GM18507 (cell line): ENCODE data around the gene KERA.

ENCODE experiments used
- DNase-seq: peaks from one replicate; pipeline ENCODE4 v3.0.0; 2011; ENCODE audit warnings: low read depth; ENCODE audit not compliant: insufficient read length; ENCODE audit errors: extremely low spot score
- FAIRE-seq: peaks from 2 replicates; lab custom pipeline; 2011; peaks lifted over from hg19 to GRCh38; lab: Jason Lieb, UNC

The KERA gene

DNA sequence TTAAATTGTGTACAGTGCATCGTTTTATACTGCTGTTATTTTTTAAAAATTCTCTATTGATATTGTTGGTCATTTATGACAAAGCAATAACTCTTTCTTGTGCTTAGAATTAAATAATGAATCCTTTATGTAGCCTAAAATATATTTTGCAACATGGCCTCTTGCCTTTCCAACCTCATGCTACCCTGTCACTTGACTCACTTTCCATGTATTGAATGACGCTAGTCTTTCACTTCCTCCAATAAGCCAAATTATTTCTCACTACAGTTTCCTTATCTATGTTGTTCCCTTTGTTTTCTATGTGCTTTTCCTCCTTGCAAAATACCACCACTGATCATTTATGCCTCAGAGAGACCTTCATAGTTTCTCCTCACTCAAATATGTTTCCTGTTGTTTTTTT lies 36.7 kb downstream of the KERA start:
- FAIRE-seq: no peak
- no peak for DNase-seq

- DNase-seq (no peak), FAIRE-seq (no peak)
Measured at GRCh38 chr12:91019455-91019854, 38.4 kb downstream of the KERA start.

DNA sequence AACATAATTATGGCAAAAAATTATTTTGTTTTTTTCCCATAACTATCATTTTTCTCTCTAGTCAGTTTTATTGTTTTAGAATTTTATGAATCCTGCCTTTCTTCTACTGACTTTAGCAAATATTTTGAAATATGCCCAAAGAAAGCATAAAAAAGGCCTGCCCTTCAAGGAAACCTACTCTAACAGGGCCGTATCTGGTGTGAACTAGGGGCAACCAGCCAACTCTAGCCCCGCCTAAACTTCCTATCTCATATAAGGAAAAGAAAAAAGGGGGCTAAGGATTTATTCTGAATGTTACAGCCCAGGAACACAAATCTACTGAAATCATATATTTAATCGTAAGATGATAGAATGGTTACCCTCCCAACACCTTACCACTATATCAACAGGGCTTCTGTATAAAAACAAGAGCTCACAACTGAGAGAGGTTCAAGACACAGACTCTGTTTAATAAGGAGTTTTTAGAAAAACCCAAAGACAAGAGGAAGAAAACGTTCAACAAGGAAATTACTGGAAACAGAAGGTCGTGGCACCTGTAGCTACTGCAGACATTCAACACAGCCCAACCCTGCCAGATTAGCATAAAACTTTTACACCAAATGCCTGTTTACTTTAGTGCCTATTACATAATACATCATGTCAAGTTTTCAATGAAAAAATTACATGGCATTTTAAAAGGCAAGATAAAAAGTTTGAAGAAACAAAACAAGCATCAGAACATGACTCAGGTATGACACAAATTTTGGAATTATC lies 40.1 kb downstream of the KERA start:
- DNase-seq (no peak), FAIRE-seq (no peak)

GRCh38 chr12:91017043-91017442 lies 40.8 kb downstream of the KERA start:
- DNase-seq (no peak), FAIRE-seq (no peak)

- DNase-seq (no peak), FAIRE-seq (peak; percentile 62)
Measured at GRCh38 chr12:91009319-91009950, 48.4 kb downstream of the KERA start.

DNA sequence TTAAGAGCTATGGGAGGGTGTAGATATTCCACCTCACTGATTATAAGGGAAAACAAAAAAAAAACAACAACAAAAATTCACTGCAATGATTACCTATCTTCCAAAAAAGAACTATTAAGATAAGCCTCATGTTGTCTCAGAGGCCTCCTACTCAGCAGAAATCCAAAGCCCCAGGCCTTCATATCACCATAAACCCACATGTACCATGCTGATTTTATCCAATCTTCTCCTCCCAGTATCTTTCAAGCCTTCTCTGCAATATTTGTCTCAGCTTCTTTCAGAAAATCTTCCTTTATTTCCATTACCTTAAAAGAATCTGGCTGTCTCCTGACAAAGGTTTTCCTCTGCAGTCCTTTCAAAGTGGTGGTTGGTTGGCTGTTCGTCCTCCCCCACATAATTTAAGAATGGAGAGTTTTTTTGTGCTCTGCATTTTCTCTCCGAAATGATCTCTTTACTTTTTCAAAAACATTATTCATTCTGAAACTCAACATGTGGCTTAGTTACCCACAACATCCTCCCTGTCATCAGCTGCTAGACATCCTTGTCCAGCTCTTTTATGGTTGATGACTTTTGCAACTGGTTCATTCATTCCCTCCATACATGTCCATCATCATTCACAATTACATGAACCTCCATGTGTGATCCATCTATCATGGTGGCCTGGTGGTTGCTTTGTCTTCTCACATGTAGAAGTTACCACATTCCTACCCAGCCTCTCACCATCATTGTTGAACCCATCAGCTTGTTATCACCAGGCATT lies 50.1 kb downstream of the KERA start:
- FAIRE-seq (peak; percentile 77), DNase-seq (no peak)

- DNase-seq (no peak), FAIRE-seq (no peak)
Measured at GRCh38 chr12:91004872-91005271, 53.0 kb downstream of the KERA start, which contains the start of gene EPYC. Gene EPYC (minus strand): TSS chr12:91004972. CDS start chr12:91002565, 2,407 bp downstream.

- no peak for FAIRE-seq
- no peak for DNase-seq
Measured at GRCh38 chr12:91003737-91004136, 54.1 kb downstream of the KERA start.

DNA sequence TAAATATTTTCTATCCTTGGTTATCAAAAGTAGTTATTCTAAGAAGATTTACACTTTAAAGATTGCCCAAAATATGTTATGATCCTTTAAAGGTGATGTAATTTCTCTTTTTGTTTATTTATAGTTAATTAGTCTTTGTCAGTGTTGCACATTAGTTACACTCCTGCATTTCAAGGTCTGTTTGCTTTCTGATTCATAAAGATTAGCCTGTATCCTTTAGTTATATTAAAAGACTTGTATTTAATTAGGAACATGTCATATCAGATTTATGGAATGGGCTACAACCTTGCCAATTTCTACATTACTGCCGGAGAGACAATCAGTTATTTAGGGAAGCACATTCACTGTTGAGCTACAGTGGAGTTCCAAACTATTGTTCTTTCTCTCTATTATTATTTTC lies 56.5 kb downstream of the KERA start:
- FAIRE-seq: no peak
- no peak for DNase-seq
